ENCODE measurements around the gene LGALS3BP.
A peak's percentile ranks its signal among the peaks of the same experiment; 100 is the strongest.
"Not testable (repeated sequence)": the region's sequence is repeated elsewhere in the genome, so short reads cannot be mapped to it uniquely, and the experiment has no call there.

The LGALS3BP gene, protein sequence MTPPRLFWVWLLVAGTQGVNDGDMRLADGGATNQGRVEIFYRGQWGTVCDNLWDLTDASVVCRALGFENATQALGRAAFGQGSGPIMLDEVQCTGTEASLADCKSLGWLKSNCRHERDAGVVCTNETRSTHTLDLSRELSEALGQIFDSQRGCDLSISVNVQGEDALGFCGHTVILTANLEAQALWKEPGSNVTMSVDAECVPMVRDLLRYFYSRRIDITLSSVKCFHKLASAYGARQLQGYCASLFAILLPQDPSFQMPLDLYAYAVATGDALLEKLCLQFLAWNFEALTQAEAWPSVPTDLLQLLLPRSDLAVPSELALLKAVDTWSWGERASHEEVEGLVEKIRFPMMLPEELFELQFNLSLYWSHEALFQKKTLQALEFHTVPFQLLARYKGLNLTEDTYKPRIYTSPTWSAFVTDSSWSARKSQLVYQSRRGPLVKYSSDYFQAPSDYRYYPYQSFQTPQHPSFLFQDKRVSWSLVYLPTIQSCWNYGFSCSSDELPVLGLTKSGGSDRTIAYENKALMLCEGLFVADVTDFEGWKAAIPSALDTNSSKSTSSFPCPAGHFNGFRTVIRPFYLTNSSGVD

DNA sequence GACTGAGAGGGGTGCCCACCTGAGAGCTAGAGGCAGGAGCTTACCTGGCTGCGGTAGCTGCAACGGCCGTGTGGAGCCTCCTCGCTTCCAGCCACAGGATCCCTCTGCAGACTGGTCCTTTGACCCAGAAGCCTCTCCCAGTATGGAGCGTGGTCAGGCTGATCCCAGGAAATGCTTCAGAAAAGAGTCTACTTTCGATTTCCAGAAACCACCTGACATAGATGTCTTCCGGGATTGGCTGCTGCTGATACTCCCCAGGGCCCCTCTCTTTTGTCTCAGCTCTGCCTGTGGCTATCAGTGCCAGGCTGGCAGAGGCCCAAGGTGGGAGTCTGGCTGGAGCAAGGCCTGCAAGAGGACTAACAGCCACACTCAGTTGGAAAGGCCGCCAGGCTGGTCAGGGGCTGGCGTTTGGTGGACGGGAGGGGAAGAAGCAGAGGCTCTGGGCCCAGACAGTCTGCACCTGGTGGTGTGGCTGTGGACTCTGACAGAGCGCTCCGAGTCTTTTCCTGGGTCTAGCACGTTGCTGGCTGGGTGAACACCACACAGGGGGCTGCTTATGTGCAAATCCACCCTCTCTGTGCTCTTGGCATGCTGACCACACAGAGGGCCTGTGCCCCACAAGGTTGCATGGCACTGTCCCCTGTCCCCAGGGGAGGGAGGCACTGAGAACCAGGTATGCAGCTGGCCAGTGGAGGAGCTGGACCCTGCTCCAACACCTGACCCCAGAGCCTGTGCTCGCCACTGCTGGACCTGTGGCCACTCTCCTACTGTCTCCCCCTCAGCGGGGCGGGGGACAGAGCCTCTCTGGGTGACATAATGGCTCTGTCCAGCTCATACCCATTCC lies at the start of gene LGALS3BP:
TSS of gene LGALS3BP (minus strand) at position 144 of the 844 bp plus-strand sequence. CDS start 2,732 bp downstream, outside the sequence.
- DNase-seq (ENCODE audit: low read depth in 4 of 4, low spot score in 1 of 4): peak in 1 of 4 experiments; percentile 12

DNA sequence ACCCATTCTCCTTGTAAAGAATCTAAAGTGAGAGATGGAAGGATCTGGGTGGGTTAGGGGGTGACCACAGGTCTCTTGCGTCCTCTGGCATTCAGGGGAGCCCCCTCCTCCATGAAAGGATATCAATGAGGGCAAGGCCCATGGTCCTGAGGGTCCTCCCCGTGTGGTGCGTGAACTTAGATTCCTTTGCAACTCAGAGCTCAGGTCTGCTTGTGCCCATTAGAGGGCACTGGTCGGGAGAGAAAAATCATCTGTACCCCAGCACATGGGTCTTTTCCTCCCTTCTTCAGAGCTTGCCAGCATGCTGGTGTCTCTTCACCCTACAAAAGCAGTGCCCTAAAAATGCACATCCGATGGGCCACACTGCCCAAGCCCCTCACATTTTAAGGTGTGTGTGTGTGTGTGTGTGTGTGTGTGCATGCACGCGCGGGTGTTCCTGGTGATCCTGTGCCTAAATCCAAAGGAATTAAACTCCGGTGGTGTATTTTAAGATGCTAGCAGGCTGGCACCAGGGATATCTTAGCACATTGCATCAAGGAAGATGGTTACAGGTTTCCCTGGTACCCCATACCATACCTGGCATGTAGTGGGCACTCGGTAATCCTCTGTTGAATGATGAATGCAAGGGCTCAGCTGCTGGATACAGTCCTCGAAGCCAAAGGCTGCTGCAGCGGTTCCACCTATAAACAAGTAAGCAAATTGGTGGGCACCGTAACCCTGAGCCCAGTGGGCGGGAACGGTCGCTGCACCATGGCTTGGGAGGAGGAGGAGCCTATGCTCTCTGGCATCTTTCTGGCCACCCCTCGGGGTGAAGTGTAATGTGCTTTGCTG lies 49.0 kb upstream of the LGALS3BP start:
- DNase-seq (ENCODE audit: low read depth in 4 of 4, low spot score in 1 of 4): no peak

DNA sequence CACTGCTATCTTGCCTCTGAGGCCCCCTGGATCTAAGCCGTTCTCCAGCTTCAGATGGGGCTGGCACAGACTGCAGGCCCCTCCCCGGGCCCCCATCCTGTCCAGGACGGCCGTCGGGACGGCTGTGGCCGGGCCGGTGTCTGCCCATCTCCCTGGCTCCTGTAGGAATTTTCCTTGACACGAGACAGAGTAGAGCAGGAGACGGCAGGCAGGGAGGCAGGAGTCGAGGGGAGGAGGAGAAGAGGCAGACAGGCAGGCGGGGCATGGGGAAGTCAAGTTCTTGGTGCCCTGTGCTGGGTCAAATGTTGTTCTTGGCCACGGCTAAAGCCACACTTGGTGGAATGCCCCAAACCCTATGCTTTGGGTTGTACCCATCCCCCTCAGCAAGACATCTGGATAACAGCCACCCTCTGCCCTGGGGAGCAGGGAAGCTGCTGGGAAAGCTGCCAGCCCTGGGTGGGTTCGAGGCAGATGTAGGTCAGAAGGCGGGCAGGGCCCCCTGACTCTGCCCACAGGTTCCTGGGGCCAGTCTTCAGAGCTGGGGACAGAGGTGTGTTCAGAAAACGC lies 48.3 kb upstream of the LGALS3BP start:
- DNase-seq (ENCODE audit: low read depth in 4 of 4, low spot score in 1 of 4): no peak

DNA sequence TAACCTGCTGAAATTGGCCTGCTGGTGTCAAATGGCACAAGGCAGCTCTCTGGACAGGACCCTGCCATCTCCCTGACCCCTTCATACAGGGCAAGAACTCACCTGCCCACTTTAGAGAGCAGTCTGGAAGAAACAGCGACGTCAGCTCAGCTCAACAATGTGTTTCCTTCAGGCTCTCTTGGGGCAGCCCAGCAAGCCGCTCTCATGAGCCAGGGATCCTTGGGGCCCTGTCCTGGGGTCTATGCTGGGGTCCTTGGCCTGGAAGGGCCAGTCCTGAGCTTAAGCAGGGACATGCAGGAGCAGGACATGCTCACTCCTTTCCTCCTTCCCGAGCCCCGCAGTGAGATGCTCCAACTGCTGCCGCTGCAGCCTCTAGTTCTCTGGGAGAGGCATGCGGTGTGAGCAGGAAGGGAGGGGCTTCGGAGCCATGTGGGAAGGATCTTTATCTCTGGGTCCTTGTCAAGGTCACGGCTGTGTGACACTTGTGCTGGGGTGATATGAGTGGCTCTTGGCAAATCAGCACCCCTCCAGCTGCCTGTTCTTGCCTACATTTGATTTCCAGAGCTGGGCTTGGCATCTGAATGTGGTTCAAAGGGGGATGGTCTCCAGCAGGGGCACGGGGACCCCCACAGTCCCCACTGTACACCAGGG lies 47.7 kb upstream of the LGALS3BP start:
- no peak for DNase-seq (ENCODE audit: low read depth in 4 of 4, low spot score in 1 of 4)

DNA sequence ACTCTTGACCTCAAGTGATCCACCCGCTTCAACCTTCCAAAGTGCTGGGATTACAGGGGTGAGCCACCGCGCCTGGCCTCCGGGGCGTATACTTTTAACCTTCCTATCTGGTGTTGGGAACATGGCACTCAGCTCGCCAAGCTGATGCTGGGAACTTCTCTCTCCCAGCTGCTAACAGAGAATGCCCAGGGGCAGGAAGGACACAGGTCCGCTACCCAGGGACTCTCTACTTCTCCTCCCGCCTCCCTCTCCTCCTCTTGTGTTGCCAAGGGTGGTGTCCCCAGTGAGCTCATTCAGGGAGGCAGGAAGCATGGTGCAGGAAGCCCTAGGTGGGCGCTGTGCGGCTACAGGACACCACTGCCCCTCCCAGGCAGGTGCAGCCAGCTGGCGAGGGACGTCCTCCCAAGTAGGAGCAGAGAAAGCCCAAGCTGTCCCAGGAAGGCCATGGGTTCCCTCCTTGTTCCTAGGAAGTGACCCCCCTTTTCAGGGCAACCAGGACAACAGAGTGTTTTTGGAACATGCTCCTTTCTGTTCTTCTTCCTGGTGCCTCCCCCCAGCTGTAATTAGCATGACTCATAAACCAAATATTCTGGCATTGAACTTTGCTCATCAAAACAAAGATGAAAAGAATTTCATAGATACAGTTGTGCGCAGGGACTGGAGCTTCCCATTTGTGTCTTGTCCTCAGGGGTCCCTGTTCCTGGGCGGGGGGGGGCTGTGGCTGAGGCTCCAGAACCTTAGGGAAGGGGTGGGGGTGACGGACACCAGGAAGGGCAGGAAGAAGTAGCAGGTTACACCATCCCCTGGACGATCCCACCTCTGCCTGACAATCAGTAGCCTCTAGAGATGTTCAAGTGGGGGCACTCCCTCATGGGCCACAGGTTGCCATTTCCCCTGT lies 46.9 kb upstream of the LGALS3BP start:
- no peak for DNase-seq (ENCODE audit: low read depth in 4 of 4, low spot score in 1 of 4)

DNA sequence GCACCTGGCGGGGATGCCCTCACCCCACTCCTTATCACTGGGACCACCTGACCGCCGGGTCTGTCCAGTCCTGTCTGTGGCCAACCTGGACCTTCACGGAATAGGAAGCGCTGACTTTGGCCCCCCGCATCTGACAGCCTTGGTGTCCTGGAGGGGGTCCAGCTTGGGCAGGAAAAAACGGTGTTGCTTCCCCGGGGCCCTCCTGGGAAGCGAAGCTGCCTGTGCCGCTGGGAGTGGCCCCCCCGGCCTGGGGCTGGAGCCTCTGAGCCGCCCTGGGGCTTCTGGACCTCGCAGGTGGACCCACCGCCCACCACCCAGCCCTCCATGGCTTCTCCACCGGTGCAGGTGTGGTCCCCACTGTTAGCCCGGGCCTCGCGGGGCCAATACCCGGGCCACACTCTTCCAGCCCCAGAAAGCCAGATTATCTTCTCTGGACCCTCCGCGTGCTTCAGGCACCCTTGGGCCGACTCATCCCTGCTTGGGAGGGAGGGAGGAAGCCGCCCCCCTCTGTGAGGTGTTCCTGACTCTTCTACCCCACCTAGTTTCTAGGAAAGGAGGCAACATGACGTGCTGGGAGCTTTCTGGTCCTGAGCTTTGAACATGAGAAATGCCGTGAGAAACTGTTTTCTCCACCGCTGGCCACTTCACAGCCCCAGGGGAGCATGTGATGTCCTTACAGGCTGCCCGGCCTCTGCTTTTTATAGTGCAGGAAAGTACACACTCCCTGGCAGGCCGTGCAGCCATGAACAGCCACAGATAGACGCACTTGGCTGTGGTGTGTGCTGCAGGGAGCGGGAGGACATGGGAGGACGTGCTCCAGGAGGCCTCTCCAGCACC lies 45.4 kb upstream of the LGALS3BP start:
- DNase-seq (ENCODE audit: low read depth in 4 of 4, low spot score in 1 of 4): no peak

DNA sequence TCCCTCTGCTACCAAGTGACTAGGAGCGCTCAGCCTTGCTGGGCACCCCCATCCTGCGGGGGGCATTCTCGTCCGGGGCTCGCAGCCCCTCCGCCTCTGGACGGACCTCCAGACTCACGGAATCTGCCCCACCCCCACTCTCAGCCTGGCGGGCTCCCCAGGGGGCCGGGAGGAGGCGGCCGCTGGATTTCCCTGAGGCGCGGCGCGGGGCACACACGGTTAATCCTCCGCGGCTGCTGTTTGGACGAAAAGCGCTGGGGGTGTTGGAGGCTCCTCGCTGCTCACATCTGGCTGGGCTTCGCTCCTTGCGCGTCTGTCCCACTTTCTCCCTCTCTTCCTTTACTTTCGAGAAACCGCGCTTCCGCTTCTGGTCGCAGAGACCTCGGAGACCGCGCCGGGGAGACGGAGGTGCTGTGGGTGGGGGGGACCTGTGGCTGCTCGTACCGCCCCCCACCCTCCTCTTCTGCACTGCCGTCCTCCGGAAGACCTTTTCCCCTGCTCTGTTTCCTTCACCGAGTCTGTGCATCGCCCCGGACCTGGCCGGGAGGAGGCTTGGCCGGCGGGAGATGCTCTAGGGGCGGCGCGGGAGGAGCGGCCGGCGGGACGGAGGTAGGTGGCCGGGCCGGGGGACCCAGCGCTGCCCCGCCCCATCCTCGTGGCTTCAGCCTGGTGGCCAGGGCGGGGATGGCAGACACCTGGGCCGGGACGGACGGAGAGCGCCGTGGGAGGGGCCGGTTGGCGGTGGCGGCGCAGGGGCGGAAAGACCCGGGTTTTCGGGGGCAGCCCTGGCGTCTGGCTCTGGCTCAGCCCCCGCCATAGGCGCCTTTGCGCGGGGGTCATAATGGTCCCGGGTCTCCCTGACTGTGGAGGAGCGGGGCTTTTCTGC lies 44.4 kb upstream of the LGALS3BP start, which contains the start of gene C1QTNF1:
TSS of gene C1QTNF1 (plus strand) at position 284 of the 886 bp plus-strand sequence. CDS start 19,800 bp downstream, outside the sequence.
- DNase-seq (ENCODE audit: low read depth in 4 of 4, low spot score in 1 of 4): no peak

DNA sequence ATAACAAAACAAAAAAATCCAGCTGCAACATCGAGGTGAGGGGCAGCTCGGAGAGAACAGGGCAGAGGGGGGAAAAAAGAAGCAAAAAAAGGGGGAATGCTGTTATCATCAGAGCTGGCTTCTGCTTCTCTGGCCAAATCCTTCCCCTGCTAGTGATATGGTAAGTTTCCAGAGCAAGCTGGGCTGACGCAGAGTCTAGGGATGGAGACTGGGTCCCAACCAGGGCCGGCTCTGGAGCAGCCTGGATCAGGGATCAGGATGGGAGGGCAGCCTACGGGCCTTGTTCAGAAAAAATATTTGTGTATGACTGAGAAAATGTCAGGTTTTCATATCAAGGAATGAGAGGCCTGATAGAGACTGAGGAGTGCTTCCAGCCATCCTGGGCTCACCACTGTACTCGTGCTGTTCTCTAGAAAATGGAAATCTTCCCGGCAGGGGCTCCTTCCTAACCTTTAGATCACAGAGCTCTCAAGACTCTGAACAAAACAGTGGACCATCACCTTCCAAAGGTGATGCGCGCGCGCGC lies 43.5 kb upstream of the LGALS3BP start:
- no peak for DNase-seq (ENCODE audit: low read depth in 4 of 4, low spot score in 1 of 4)

DNA sequence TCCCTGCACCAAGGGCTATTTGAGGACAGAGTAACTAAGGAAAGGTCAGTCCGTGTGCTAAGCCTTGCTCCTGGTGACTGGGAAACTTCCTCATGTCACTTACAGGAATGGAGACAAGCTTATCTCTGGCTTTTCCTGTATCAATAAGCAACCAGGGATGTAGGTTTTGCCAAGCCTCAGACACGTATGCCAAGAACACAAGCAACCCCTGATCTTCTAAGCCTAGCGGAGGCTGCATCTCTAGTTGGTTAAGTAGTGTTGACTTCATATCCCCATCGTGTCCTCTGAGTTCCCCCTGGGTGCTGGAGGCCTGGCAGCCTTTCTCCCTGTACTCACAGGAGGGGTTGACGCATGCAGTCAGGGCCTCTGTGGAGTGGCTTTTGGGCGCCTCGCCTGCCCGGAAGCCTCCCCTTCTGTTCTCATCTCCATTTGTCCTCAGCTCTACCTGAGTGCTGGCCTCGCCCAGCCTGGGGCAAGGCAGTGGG lies 42.8 kb upstream of the LGALS3BP start:
- no peak for DNase-seq (ENCODE audit: low read depth in 4 of 4, low spot score in 1 of 4)

DNA sequence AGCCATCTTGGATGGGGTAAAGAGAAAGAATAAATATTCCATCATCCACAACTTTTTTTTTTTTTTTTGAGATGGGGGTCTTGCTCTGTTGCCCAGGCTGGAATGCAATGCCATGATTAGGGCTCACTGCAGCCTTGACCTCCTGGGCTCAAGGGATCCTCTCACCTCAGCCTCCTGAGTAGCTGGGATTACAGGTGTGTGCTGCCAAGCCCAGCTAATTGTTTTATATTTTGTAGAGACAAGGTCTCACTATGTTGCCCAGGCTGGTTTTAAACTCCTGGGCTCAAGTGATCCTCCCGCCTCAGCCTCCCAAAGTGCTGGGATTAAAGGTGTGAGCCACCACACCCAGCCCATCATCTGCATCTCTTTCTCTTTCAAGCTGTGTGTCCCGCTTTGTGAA lies 42.2 kb upstream of the LGALS3BP start:
- not testable (repeated sequence) for DNase-seq (ENCODE audit: low read depth in 4 of 4, low spot score in 1 of 4)

DNA sequence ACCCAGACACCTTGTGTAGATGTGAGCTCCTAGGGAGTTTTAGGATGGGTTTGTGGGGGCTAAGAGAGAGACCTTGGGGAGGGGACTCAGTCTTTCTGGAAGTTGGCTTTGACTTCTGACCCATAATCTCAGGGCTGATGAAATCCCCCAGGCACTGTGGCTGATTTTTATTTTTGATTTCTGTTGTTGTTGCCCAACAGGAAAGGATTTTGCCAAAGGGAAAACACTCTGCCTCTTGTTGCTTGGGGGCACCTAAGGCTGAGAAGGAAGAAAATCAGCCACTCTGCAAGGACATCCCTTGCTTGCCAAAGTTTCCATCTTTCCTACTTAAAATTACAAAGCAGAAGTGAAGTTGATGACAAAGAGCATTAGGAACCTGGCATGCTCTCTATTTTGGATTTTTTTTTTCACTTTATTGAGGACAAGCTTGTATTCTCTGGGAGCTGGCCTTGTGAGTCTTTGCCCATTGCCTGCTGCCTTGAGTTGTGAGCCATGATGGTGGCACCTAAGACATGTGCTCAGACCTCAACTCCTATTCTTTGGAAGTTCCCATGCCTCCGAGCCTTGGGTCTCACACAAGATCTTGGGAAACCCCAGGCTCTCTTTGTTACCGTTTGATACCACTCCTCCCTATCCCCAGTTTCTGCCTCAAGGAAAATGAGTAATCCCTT lies 41.0 kb upstream of the LGALS3BP start:
- no peak for DNase-seq (ENCODE audit: low read depth in 4 of 4, low spot score in 1 of 4)

DNA sequence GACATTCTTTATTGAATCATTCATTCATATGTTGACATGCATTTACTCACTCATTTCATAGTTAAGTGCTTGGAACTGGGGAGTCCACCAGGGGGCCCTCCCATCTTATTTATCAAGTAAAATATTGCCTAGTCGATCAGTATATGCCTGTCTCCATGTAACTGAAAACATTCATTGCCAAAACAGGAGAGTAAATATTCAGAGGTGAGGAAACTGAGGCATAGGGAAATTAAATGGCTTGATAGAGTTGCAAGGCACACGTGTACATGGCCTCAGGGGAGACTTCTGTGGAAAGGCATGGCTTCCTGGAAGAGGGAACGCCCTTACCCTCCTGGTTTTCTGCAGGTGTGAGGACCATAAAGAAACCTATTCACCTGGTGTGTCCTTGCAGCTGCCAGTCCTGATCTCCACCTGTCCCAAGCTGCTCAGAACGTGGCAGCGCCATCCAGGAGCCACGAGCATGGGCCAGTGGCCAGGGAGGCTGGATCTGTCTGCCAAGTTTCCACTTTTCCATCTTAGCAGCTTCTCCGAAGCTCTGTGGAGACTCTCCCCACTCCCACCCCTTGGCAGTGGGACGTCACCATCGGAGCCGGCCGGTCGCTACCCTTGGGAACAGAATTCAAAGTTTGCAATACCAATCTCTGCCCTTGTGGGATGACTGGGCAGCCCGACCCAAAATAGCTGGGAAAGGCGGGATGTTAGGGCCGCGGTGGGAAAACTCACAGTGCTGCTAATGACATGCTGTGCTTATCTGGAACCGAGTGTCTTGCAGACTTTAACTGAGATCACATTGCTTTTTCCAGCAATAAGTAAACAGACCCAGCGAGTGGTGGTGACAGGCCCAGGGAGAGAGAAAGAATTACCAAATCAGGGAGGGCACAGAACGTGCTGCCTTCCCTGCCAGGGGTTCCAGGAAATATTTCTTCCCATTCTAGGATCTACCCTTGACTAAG lies 40.2 kb upstream of the LGALS3BP start:
- DNase-seq (ENCODE audit: low read depth in 4 of 4, low spot score in 1 of 4): peak in 1 of 4 experiments; percentile 28

DNA sequence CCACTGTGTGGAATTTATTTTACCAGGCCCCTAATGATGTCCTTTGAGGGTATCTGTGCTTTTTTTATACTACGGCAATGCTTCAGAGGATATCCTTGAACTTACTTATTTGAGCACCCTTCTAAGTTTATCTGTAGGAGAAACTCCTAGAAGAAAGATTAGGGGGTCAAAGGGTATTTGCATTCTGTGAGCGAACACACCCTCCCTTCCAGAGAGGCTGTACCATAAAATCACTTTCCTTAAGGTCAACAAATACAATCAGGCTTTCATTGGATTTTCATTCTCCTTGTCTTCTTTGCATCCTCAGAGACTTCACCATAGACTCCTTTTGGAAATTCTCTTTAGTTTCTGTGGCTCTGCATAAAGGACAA lies 39.5 kb upstream of the LGALS3BP start:
- DNase-seq (ENCODE audit: low read depth in 4 of 4, low spot score in 1 of 4): no peak

DNA sequence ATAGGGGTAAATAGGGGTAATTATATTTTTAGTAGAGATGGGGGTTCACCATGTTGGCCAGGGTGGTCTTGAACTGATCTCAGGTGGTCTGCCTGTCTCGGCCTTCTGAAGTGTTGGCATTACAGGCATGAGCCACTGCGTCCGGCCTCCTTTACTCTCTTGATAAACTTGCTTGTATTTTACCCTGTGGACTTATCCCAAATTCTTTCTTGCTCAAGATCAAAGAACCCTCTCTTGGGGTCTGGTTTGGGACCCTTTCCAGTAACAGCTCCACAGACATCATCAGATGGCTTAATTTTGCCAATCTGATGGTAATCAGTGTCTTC lies 38.6 kb upstream of the LGALS3BP start:
- no peak for DNase-seq (ENCODE audit: low read depth in 4 of 4, low spot score in 1 of 4)
